GM10248 (cell line): ENCODE measurements around the gene IGFN1.

Experiments
- CTCF ChIA-PET: fragments of 300-600 bp; sonication (Branson Sonifier 250); formaldehyde crosslinking; extraction: SDS; loops from one replicate; lab custom pipeline; 2021; ENCODE audit warnings: antibody characterized with exemption; lab: Yijun Ruan, JAX
- POLR2A ChIA-PET: fragments of 350-650 bp; sonication (Branson Sonifier 250); formaldehyde crosslinking; extraction: SDS; loops from one replicate; lab custom pipeline; 2020; ENCODE audit warnings: antibody characterized with exemption; lab: Yijun Ruan, JAX
- DNase-seq: peaks from one replicate; pipeline ENCODE4 v3.0.0; 2012; ENCODE audit errors: extremely low spot score
- CTCF ChIP-seq: IDR thresholded peaks from 2 replicates; pipeline ENCODE4 v1.5.1; 2012; ENCODE audit warnings: mild to moderate bottlenecking, low read depth; ENCODE audit errors: extremely low read depth, missing control alignments, control extremely low read depth

The IGFN1 gene

GRCh38 chr1:201190624-201191051, at the start of gene IGFN1:
IGFN1 (plus strand) TSS chr1:201190824; CDS start chr1:201193294, 2,470 bp downstream.
- DNase-seq, result no peak
- ChIA-PET CTCF (interaction anchor here (2.6 kb wide), 1 partner anchor 32 kb away, joined by 8 read pairs; no protein-coding TSS in a partner anchor), POLR2A (no interaction called here)
- TF ChIP-seq CTCF, result no peak

GRCh38 chr1:201140941-201141260, 49.7 kb upstream of the IGFN1 start:
- ChIA-PET CTCF (interaction anchor here (1.4 to 5.4 kb wide), 3 partner anchors 10 to 26 kb away, joined by 5 to 31 read pairs (median 9); no protein-coding TSS in a partner anchor), POLR2A (no interaction called here)
- TF ChIP-seq CTCF, result no peak
- DNase-seq, result no peak

- DNase-seq, result no peak
- POLR2A ChIA-PET, result no interaction called here
- TF ChIP-seq CTCF, result no peak
- CTCF ChIA-PET, result interaction anchor here (2.2 to 5.4 kb wide), 2 partner anchors 9 to 22 kb away, joined by 9 to 31 read pairs; no protein-coding TSS in a partner anchor
Observed at GRCh38 chr1:201141418-201141817, 49.2 kb upstream of the IGFN1 start.

- no peak for TF ChIP-seq CTCF
- ChIA-PET POLR2A (interaction anchor here (0.7 kb wide), 1 partner anchor 12 kb away, joined by 3 read pairs; the partner anchor contains the start of gene TMEM9), CTCF (interaction anchor here (0.7 to 5.4 kb wide), 5 partner anchors 9 to 43 kb away, joined by 3 to 31 read pairs (median 3); partner anchors contain the start of gene TMEM9)
- DNase-seq, result no peak
Observed at GRCh38 chr1:201142011-201142848, 48.4 kb upstream of the IGFN1 start.

- POLR2A ChIA-PET, result interaction anchor here (0.5 kb wide), 1 partner anchor 64 kb away, joined by 3 read pairs; no protein-coding TSS in a partner anchor
- TF ChIP-seq CTCF, result no peak
- no peak for DNase-seq
- CTCF ChIA-PET, result interaction anchor here (0.7 to 2.2 kb wide), 4 partner anchors 11 to 43 kb away, joined by 3 to 9 read pairs (median 3); partner anchors contain the start of gene TMEM9
Observed at GRCh38 chr1:201142849-201143725, 47.5 kb upstream of the IGFN1 start.

GRCh38 chr1:201143726-201144635, 46.6 kb upstream of the IGFN1 start:
- no peak for DNase-seq
- no peak for TF ChIP-seq CTCF
- ChIA-PET CTCF (no interaction called here), POLR2A (no interaction called here)
